Endothelial cell of umbilical vein (primary cell): ENCODE data around the gene FOXP1.

Experiments
- MYC ChIP-seq: IDR thresholded peaks from one replicate; pipeline ENCODE4 v1.6.1; 2011; ENCODE audit warnings: mild to moderate bottlenecking, low read depth, low read length
- POLR2A ChIP-seq: IDR thresholded peaks from 2 replicates; pipeline ENCODE4 v1.6.1; 2012; ENCODE audit warnings: low read depth, mild to moderate bottlenecking, control low read depth, low read length
- POLR2AphosphoS5 ChIP-seq: IDR thresholded peaks from 2 replicates; pipeline ENCODE4 v1.6.1; 2012; ENCODE audit warnings: low read depth, mild to moderate bottlenecking, control low read depth, low read length, moderate library complexity; ENCODE audit not compliant: insufficient read depth

DNA sequence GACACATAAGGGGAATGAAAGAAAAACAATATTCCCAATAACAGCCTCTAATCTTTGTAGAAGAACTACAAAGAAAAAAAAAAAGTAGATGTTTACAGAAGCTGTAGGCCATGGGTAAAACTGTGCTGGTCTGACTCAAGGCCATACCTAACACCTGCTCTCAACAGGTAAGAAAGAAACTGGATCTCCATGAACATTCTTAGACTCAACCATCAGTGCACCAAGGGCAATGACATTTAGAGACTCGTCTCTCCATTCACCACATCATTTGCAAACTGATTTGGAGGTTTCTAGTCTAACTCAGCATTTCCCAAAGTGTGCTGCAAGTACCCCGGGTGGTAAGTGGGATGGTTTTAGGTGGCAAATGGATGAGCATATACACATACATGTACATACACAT, 164.2 kb downstream of the FOXP1 start:
- TF ChIP-seq POLR2A, result no peak
- no peak for TF ChIP-seq POLR2AphosphoS5
- TF ChIP-seq MYC, result no peak
